HUES6 (cell line): ENCODE results near the gene ZPBP2.
"Not testable (repeated sequence)": the region's sequence is repeated elsewhere in the genome, so short reads cannot be mapped to it uniquely, and the experiment has no call there.

Experiments
- H3K27ac ChIP-seq: 2 replicates; pipeline ENCODE4 v1.7.0; 2013; ENCODE audit warnings: low read depth, mild to moderate bottlenecking, low read length, inconsistent platforms
- H3K27me3 ChIP-seq: 2 replicates; pipeline ENCODE4 v1.6.1; 2013; ENCODE audit warnings: low read length; ENCODE audit not compliant: control insufficient read depth, insufficient read depth
- H3K36me3 ChIP-seq: 2 replicates; pipeline ENCODE4 v1.6.1; 2013; ENCODE audit warnings: low read length; ENCODE audit not compliant: control insufficient read depth, insufficient read depth
- H3K4me1 ChIP-seq: 2 replicates; pipeline ENCODE4 v1.6.1; 2013; ENCODE audit warnings: low read length; ENCODE audit not compliant: control insufficient read depth, insufficient read depth
- H3K4me3 ChIP-seq: 2 replicates; pipeline ENCODE4 v1.5.1; 2013; ENCODE audit warnings: low read depth, low read length
- H3K9ac ChIP-seq: one replicate; pipeline ENCODE4 v1.6.1; 2013; ENCODE audit warnings: mild to moderate bottlenecking, low read length
- H3K9me3 ChIP-seq: 2 replicates; pipeline ENCODE4 v1.6.1; 2013; ENCODE audit warnings: low read depth, low read length; ENCODE audit not compliant: control insufficient read depth, insufficient read depth

Gene ZPBP2

DNA sequence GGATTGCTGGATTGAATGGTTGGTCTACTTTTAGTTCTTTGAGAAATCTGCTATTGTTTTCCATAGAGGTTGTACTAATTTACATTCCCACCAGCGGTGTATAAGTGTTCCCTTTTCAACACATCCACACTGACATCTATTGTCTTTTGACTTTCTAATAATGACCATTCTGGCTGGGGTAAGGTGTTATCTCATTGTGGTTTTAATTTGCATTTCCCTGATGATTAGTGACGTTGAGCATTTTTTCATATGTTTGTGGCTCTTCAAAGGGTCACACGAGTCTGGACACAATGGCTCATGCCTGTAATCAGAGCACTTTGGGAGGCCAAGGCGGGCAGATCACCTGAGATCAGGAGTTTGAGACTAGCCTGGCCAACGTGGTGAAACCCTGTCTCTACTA, 18.1 kb downstream of the ZPBP2 start:
- H3K27me3 ChIP-seq, H3K9me3 ChIP-seq, H3K36me3 ChIP-seq, H3K4me3 ChIP-seq, H3K9ac ChIP-seq, H3K4me1 ChIP-seq, H3K27ac ChIP-seq: not testable (repeated sequence)

DNA sequence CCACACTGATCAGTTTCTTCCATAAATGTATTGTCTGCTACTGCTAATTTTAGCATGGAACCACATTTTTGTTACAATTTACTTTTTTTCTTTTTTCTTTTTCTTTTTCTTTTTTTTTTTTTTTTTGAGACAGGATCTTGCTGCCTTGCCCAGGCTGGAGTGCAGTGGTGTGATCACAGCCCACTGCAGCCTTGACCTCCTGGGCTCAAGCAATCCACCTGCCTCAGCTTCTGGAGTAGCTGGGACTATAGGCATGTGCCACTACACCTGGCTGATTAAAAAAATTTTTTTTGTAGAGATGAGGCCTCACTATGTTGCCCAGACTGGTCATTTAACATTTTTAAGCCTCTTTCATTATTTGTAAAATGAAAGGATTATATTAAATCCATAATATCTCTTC, 19.1 kb downstream of the ZPBP2 start:
- Histone ChIP-seq H3K9ac (no peak overlapping the region), H3K36me3 (no peaks in the 10 kb centered on the region), H3K27me3 (no peaks in the 10 kb centered on the region), H3K27ac (no peak overlapping the region), H3K9me3 (no peaks in the 10 kb centered on the region), H3K4me3 (no peak overlapping the region), H3K4me1 (no peaks in the 10 kb centered on the region)

- no peak overlapping the region for H3K27ac ChIP-seq
- H3K27me3 ChIP-seq, result peaks cover 10% of the 10 kb centered on the region
These were observed 21.2 kb downstream of the ZPBP2 start for GRCh38 chr17:39889200-39889599.

GRCh38 chr17:39894681-39895376, 26.8 kb downstream of the ZPBP2 start:
- Histone ChIP-seq H3K36me3 (no peaks in the 10 kb centered on the region), H3K27ac (no peak overlapping the region), H3K27me3 (peaks cover 10% of the 10 kb centered on the region), H3K9me3 (no peaks in the 10 kb centered on the region), H3K4me3 (no peak overlapping the region), H3K9ac (no peak overlapping the region), H3K4me1 (no peaks in the 10 kb centered on the region)

More at GRCh38 chr17:39889200-39889599, 21.2 kb downstream of the ZPBP2 start:
- Histone ChIP-seq H3K36me3 (no peaks in the 10 kb centered on the region), H3K9ac (no peak overlapping the region), H3K4me1 (no peaks in the 10 kb centered on the region), H3K4me3 (no peak overlapping the region), H3K9me3 (no peaks in the 10 kb centered on the region)

DNA sequence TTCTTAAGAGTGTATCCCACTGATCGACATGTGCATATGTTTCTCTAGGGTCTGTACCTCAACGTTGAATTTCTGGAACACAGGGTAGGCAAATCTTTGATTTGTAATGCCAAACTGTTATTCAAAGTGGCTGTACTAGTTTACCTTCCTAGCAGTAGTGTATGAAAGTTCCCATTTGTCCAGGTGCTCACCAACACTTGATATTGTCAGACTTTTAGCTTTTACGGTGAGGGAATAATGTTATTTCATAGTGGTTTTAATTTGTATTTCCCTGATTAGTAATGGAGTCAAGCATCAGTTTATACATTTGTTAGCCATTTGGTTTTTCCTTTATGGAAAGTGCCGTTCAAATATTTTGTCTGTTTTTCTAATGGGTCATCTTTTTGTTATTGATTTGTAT, 30.1 kb downstream of the ZPBP2 start:
- Histone ChIP-seq H3K27ac (no peak overlapping the region), H3K4me1 (no peaks in the 10 kb centered on the region), H3K9me3 (no peaks in the 10 kb centered on the region), H3K4me3 (no peak overlapping the region), H3K9ac (no peak overlapping the region), H3K36me3 (no peaks in the 10 kb centered on the region), H3K27me3 (peaks cover under 1% of the 10 kb centered on the region; the same call in 1 of the 2 replicates)

- Histone ChIP-seq H3K27ac (no peak overlapping the region), H3K9ac (no peak overlapping the region), H3K36me3 (0 out of 2 replicates have a peak, but pooled peaks cover 2% of the 10 kb centered on the region), H3K4me3 (no peak overlapping the region), H3K9me3 (no peaks in the 10 kb centered on the region), H3K27me3 (no peaks in the 10 kb centered on the region), H3K4me1 (no peaks in the 10 kb centered on the region)
These were observed 31.2 kb downstream of the ZPBP2 start for GRCh38 chr17:39899215-39899614.

DNA sequence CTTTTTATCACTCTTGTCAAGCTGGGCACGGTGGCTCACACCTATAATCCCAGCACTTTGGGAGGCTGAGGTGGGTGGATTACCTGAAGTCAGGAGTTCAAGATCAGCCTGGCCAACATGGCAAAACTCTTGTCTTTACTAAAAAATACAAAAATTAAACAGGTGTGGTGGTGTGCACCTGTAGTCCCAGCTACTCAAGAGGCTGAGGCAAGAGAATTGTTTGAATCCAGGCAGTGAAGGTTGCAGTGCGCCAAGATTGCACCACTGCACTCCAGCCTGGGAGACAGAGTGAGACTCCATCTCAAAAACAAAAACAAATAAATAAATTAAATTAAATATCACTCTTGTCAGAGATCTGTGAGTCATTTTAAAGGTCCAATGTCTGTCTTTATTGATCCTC, 34.0 kb downstream of the ZPBP2 start:
- not testable (repeated sequence) for H3K9me3 ChIP-seq, H3K4me1 ChIP-seq, H3K27ac ChIP-seq, H3K4me3 ChIP-seq, H3K36me3 ChIP-seq, H3K27me3 ChIP-seq, H3K9ac ChIP-seq

DNA sequence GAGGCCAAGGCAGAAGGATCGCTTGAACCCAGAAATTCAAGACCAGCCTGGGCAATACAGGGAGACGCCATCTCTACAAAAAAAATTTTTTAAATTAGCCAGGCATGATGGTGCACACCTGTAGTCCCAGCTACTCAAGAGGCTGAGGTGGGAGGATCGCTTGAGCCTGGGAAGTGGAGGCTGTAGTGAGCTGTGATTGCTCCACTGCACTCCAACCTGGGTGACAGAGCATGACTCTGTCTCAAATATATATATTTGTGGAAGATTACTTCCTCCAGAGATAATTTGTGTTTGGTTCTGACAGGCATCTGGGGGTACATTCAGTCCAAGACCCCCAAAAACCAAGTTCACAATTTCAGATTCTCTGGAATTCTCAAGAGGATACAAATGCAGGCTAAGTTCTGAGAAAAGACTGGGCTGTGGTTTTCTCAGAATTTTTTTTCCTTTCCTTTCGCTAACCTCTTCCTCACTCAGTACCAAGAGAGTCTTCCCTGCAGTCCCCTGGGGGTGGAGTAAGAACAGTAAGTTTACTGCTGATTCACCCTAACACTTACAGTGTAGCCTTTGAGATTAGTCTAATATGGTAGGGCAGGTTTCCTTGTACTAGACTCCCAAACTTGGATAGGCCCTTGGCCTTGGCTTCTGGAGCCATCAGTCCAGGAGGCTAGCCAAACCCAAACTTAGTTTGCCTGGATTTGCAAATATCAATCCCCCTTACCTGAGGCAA, 35.3 kb downstream of the ZPBP2 start:
- Histone ChIP-seq H3K36me3 (peaks cover 2% of the 10 kb centered on the region; the same call in 1 of the 2 replicates), H3K4me1 (no peaks in the 10 kb centered on the region), H3K27ac (no peak overlapping the region), H3K4me3 (no peak overlapping the region), H3K9me3 (no peaks in the 10 kb centered on the region), H3K9ac (no peak overlapping the region), H3K27me3 (no peaks in the 10 kb centered on the region)

- H3K4me1 ChIP-seq, result no peaks in the 10 kb centered on the region
- H3K27ac ChIP-seq, result no peak overlapping the region
- H3K9ac ChIP-seq, result no peak overlapping the region
- H3K36me3 ChIP-seq, result peaks cover 2% of the 10 kb centered on the region; the same call in 1 of the 2 replicates
- no peak overlapping the region for H3K4me3 ChIP-seq
- H3K27me3 ChIP-seq, result no peaks in the 10 kb centered on the region
- H3K9me3 ChIP-seq, result no peaks in the 10 kb centered on the region
These were observed 36.9 kb downstream of the ZPBP2 start for GRCh38 chr17:39904990-39905288.

GRCh38 chr17:39908789-39909352, 40.9 kb downstream of the ZPBP2 start:
- H3K27me3 ChIP-seq, result no peaks in the 10 kb centered on the region

GRCh38 chr17:39913989-39914388, 46.0 kb downstream of the ZPBP2 start:
- H3K36me3 ChIP-seq, result peaks cover 9% of the 10 kb centered on the region
- no peak overlapping the region for H3K4me3 ChIP-seq
- H3K9me3 ChIP-seq, result no peaks in the 10 kb centered on the region
- H3K4me1 ChIP-seq, result no peaks in the 10 kb centered on the region
- no peak overlapping the region for H3K27ac ChIP-seq
- no peak overlapping the region for H3K9ac ChIP-seq
- no peaks in the 10 kb centered on the region for H3K27me3 ChIP-seq

More at GRCh38 chr17:39908789-39909352, 40.9 kb downstream of the ZPBP2 start:
- no peak overlapping the region for H3K27ac ChIP-seq
- no peaks in the 10 kb centered on the region for H3K4me1 ChIP-seq
- H3K9ac ChIP-seq, result no peak overlapping the region
- peaks cover 4% of the 10 kb centered on the region; the same call in 1 of the 2 replicates for H3K36me3 ChIP-seq
- no peak overlapping the region for H3K4me3 ChIP-seq
- H3K9me3 ChIP-seq, result no peaks in the 10 kb centered on the region
